GM23338 (cell line): ENCODE data around the gene CFAP251. TPM values are rescaled to one million over a fixed set of nuclear protein-coding genes. Genes with fewer than 3 reads are reported as not detected.
"Not testable (repeated sequence)": the region's sequence is repeated elsewhere in the genome, so short reads cannot be mapped to it uniquely, and the experiment has no call there.

Experiments used
- ATAC-seq: fragments of 200-7000 bp; cut with Tn5 transposase; 3 replicates; pipeline ENCODE4 v1.9.1; 2020
- DNase-seq: peaks from one replicate; pipeline ENCODE4 v3.0.0-alpha.2; 2015; ENCODE audit warnings: low spot score
- H2AFZ ChIP-seq: fragments of 200-600 bp; sonication (generic); 2 replicates; pipeline ENCODE4 v1.8.0; 2016; ENCODE audit warnings: antibody characterized with exemption, mild to moderate bottlenecking, moderate library complexity
- H3F3A ChIP-seq: fragments of 200-600 bp; sonication (generic); replicated peaks from 2 replicates; pipeline ENCODE4 v1.8.0; 2017; ENCODE audit warnings: antibody characterized with exemption, mixed run types, low read depth
- H3K27ac ChIP-seq: fragments of 200-600 bp; sonication (generic); 2 replicates; pipeline ENCODE4 v1.6.1; 2016; ENCODE audit warnings: low read depth
- H3K27me3 ChIP-seq: fragments of 200-600 bp; sonication (generic); 2 replicates; pipeline ENCODE4 v1.8.0; 2016; ENCODE audit warnings: mild to moderate bottlenecking, mixed run types, moderate library complexity; ENCODE audit not compliant: insufficient read depth
- H3K36me3 ChIP-seq: fragments of 200-600 bp; sonication (generic); 2 replicates; pipeline ENCODE4 v1.8.0; 2016; ENCODE audit warnings: mild to moderate bottlenecking; ENCODE audit not compliant: insufficient read depth
- H3K4me1 ChIP-seq: fragments of 200-600 bp; sonication (generic); 2 replicates; pipeline ENCODE4 v1.8.0; 2016; ENCODE audit warnings: mild to moderate bottlenecking, moderate library complexity; ENCODE audit not compliant: insufficient read depth
- H3K4me2 ChIP-seq: fragments of 200-600 bp; sonication (generic); 2 replicates; pipeline ENCODE4 v1.7.1; 2017; ENCODE audit warnings: mixed run types
- H3K4me3 ChIP-seq: fragments of 200-600 bp; sonication (generic); 2 replicates; pipeline ENCODE4 v1.6.1; 2016; ENCODE audit warnings: mixed run types
- H3K79me2 ChIP-seq: fragments of 200-600 bp; sonication (generic); replicated peaks from 2 replicates; pipeline ENCODE4 v1.8.0; 2017; ENCODE audit warnings: mild to moderate bottlenecking; ENCODE audit not compliant: insufficient read depth
- H3K9me2 ChIP-seq: fragments of 200-600 bp; sonication (generic); 2 replicates; pipeline ENCODE4 v1.8.0; 2017; ENCODE audit not compliant: insufficient read depth
- H4K20me1 ChIP-seq: fragments of 200-600 bp; sonication (generic); replicated peaks from 2 replicates; pipeline ENCODE4 v1.8.0; 2017; ENCODE audit warnings: mild to moderate bottlenecking; ENCODE audit not compliant: insufficient read depth
- H3K27ac Mint-ChIP-seq: 2 replicates; pipeline ENCODE4 v1.8.0; 2020; ENCODE audit warnings: inconsistent platforms, mild to moderate bottlenecking, moderate library complexity, mixed read lengths
- H3K27me3 Mint-ChIP-seq: 3 replicates; pipeline ENCODE4 v1.8.0; 2022; ENCODE audit warnings: low read depth, mild to moderate bottlenecking, moderate library complexity, mixed read lengths, inconsistent platforms; ENCODE audit not compliant: insufficient read depth, poor library complexity
- H3K36me3 Mint-ChIP-seq: 3 replicates; pipeline ENCODE4 v1.8.0; 2021; ENCODE audit warnings: low read depth, mild to moderate bottlenecking, inconsistent platforms, moderate library complexity, mixed read lengths
- H3K4me1 Mint-ChIP-seq: 3 replicates; pipeline ENCODE4 v1.8.0; 2020; ENCODE audit warnings: mild to moderate bottlenecking, inconsistent platforms, mixed read lengths
- H3K4me3 Mint-ChIP-seq: 3 replicates; pipeline ENCODE4 v1.8.0; 2021; ENCODE audit warnings: moderate library complexity, mild to moderate bottlenecking, inconsistent platforms, mixed read lengths
- H3K9me3 Mint-ChIP-seq: 3 replicates; pipeline ENCODE4 v1.8.0; 2020; ENCODE audit warnings: moderate library complexity, mild to moderate bottlenecking, inconsistent platforms, mixed read lengths
- CREB1 ChIP-seq: fragments of 250-450 bp; sonication (Bioruptor Pico); IDR thresholded peaks from 2 replicates; pipeline ENCODE4 v1.5.0; 2020; ENCODE audit warnings: low read depth, mild to moderate bottlenecking, moderate library complexity
- JUNB ChIP-seq: IDR thresholded peaks from one replicate; pipeline ENCODE4 v1.6.1; 2016; ENCODE audit warnings: antibody characterized with exemption; ENCODE audit not compliant: unreplicated experiment
- NANOG ChIP-seq: IDR thresholded peaks from 2 replicates; pipeline ENCODE4 v1.6.1; 2016; ENCODE audit warnings: antibody characterized with exemption, borderline replicate concordance
- POLR2AphosphoS5 ChIP-seq: IDR thresholded peaks from 2 replicates; pipeline ENCODE4 v1.6.1; 2016; ENCODE audit warnings: antibody characterized with exemption, low read depth
- REST ChIP-seq: IDR thresholded peaks from one replicate; pipeline ENCODE4 v1.6.1; 2018; ENCODE audit warnings: antibody characterized with exemption; ENCODE audit not compliant: unreplicated experiment
- STAT1 ChIP-seq: IDR thresholded peaks from one replicate; pipeline ENCODE4 v1.6.1; 2016; ENCODE audit warnings: antibody characterized with exemption; ENCODE audit not compliant: unreplicated experiment
- ZNF114 ChIP-seq: fragments of 250-450 bp; sonication (Bioruptor Pico); IDR thresholded peaks from 2 replicates; pipeline ENCODE4 v1.5.0; 2020; ENCODE audit warnings: mild to moderate bottlenecking, moderate library complexity
- ZNF331 ChIP-seq: fragments of 250-450 bp; sonication (Bioruptor Pico); IDR thresholded peaks from 2 replicates; pipeline ENCODE4 v1.5.0; 2020; ENCODE audit warnings: low read depth, mild to moderate bottlenecking, moderate library complexity
- polyA plus RNA-seq: library from polyadenylated mRNA; unstranded; fragments of >200 nt; fragmentation: Nextera tagmentation; extraction: Ambion mirVana; gene quantifications from 2 replicates; pipeline ENCODE4 v1.2.1, GENCODE V29; 2016
- total RNA-seq: library from RNA; depleted of rRNA; stranded (reverse); fragments of >200 nt; shearing (Covaris generic); gene quantifications from 2 replicates; pipeline ENCODE4 v1.2.3, GENCODE V29; 2014

CFAP251 gene
- total and polyA plus RNA-seq, 2 experiments from 2014 or later, result 1.4 to 2.5 TPM

GRCh38 chr12:121927813-121928212 is 9.4 kb downstream of the CFAP251 start:
- 0 out of 2 replicates have a peak overlapping the region, but pooled peaks have one; percentile 2 for H2AFZ ChIP-seq
- ATAC-seq (no peak), DNase-seq (no peak)
- H3K9me2 ChIP-seq, result no peaks in the 10 kb centered on the region
- no peak for TF ChIP-seq NANOG
- no peak for TF ChIP-seq CREB1 (CRISPR knock-in tag)
- no peak for TF ChIP-seq STAT1
- TF ChIP-seq ZNF331 (CRISPR knock-in tag), result no peak
- no peak for TF ChIP-seq ZNF114
- no peak for TF ChIP-seq POLR2AphosphoS5
- TF ChIP-seq REST, result no peak
- TF ChIP-seq JUNB, result no peak
- no peaks in the 10 kb centered on the region for H3K79me2 ChIP-seq
- peaks cover 44% of the 10 kb centered on the region for H3K4me1 ChIP-seq
- peaks cover 12% of the 10 kb centered on the region for H3K27me3 Mint-ChIP-seq
- H3K36me3 Mint-ChIP-seq, result no peaks in the 10 kb centered on the region; the same call in 2 of the 3 replicates
- peak overlapping the region; percentile 16 for H3K4me2 ChIP-seq
- H3K4me1 Mint-ChIP-seq, result peaks cover 35% of the 10 kb centered on the region
- H3K9me3 Mint-ChIP-seq, result no peaks in the 10 kb centered on the region
- H4K20me1 ChIP-seq, result no peaks in the 10 kb centered on the region
- H3K36me3 ChIP-seq, result no peaks in the 10 kb centered on the region
- peaks cover 16% of the 10 kb centered on the region; the same call in 1 of the 2 replicates for H3F3A ChIP-seq
- H3K27ac Mint-ChIP-seq, result no peak overlapping the region
- H3K27me3 ChIP-seq, result no peaks in the 10 kb centered on the region
- H3K4me3 Mint-ChIP-seq, result peak overlapping the region; percentile 19; the same call in 1 of the 3 replicates
- H3K4me3 ChIP-seq, result no peak overlapping the region
- H3K27ac ChIP-seq, result peak overlapping the region; percentile 7; the same call in 1 of the 2 replicates

- not testable (repeated sequence) for H3K27ac Mint-ChIP-seq, H3K27me3 Mint-ChIP-seq, ATAC-seq, H3K36me3 Mint-ChIP-seq, DNase-seq, H3K9me3 Mint-ChIP-seq, H3K4me3 Mint-ChIP-seq, H3K4me3 ChIP-seq, H2AFZ ChIP-seq, H4K20me1 ChIP-seq, H3K36me3 ChIP-seq, H3K79me2 ChIP-seq, H3K27ac ChIP-seq, H3K4me2 ChIP-seq, H3K9me2 ChIP-seq, H3K27me3 ChIP-seq
- peaks cover 10% of the 10 kb centered on the region; the same call in 1 of the 2 replicates for H3F3A ChIP-seq
- peaks cover 43% of the 10 kb centered on the region for H3K4me1 Mint-ChIP-seq
- H3K4me1 ChIP-seq, result peaks cover 40% of the 10 kb centered on the region
Observed at GRCh38 chr12:121929545-121929944, 11.2 kb downstream of the CFAP251 start.

GRCh38 chr12:121930862-121931261 is 12.5 kb downstream of the CFAP251 start:
- H3K4me3 ChIP-seq, result no peak overlapping the region
- H3K79me2 ChIP-seq, result no peaks in the 10 kb centered on the region
- H3K9me2 ChIP-seq, result no peaks in the 10 kb centered on the region
- H3K36me3 ChIP-seq, result no peaks in the 10 kb centered on the region
- Mint-ChIP-seq H3K27ac (no peak overlapping the region), H3K27me3 (peaks cover 9% of the 10 kb centered on the region), H3K36me3 (no peaks in the 10 kb centered on the region; the same call in 2 of the 3 replicates), H3K9me3 (no peaks in the 10 kb centered on the region), H3K4me1 (peaks cover 33% of the 10 kb centered on the region), H3K4me3 (no peak overlapping the region)
- ATAC-seq (no peak), DNase-seq (no peak)
- TF ChIP-seq ZNF331 (CRISPR knock-in tag), result no peak
- TF ChIP-seq NANOG, result no peak
- TF ChIP-seq POLR2AphosphoS5, result no peak
- no peak for TF ChIP-seq STAT1
- no peaks in the 10 kb centered on the region for H3K27me3 ChIP-seq
- no peak overlapping the region for H3K4me2 ChIP-seq
- 0 out of 2 replicates have a peak, but pooled peaks cover 4% of the 10 kb centered on the region for H3F3A ChIP-seq
- no peak overlapping the region for H2AFZ ChIP-seq
- no peaks in the 10 kb centered on the region for H4K20me1 ChIP-seq
- H3K27ac ChIP-seq, result no peak overlapping the region
- peaks cover 30% of the 10 kb centered on the region for H3K4me1 ChIP-seq
